WTC11 (cell line): ENCODE measurements around the gene OSBPL6. TPM values are rescaled to one million over a fixed set of nuclear protein-coding genes. Genes with fewer than 3 reads are reported as not detected.
A peak's percentile ranks its signal among the peaks of the same experiment; 100 is the strongest.

ENCODE experiments used
- ATAC-seq: fragments of 200-7000 bp; cut with Tn5 transposase; 2 replicates; pipeline ENCODE4 v1.10.0; 2021; ENCODE audit warnings: mild to moderate bottlenecking, moderate library complexity
- CTCF ChIA-PET: fragments of 300-600 bp; sonication (Branson Sonifier 250); formaldehyde crosslinking; loops from one replicate; lab custom pipeline; 2021; ENCODE audit warnings: antibody characterized with exemption; lab: Charles Lee
- POLR2A ChIA-PET: fragments of 350-600 bp; sonication (Branson Sonifier 250); formaldehyde crosslinking; loops from one replicate; lab custom pipeline; 2021; ENCODE audit warnings: antibody characterized with exemption; lab: Charles Lee
- DNase-seq: peaks from one replicate; pipeline ENCODE4 v3.0.0; 2021; ENCODE audit warnings: low spot score
- H3K27ac Mint-ChIP-seq: 2 replicates; pipeline ENCODE4 v1.8.0; 2021; ENCODE audit warnings: mixed read lengths
- H3K27me3 Mint-ChIP-seq: 2 replicates; pipeline ENCODE4 v1.8.0; 2021; ENCODE audit warnings: low read depth, mild to moderate bottlenecking, moderate library complexity, mixed read lengths
- H3K36me3 Mint-ChIP-seq: 2 replicates; pipeline ENCODE4 v1.8.0; 2021; ENCODE audit warnings: mixed read lengths
- H3K4me1 Mint-ChIP-seq: 2 replicates; pipeline ENCODE4 v1.8.0; 2022; ENCODE audit warnings: mixed read lengths
- H3K4me3 Mint-ChIP-seq: 2 replicates; pipeline ENCODE4 v1.8.0; 2021; ENCODE audit warnings: mild to moderate bottlenecking, moderate library complexity, mixed read lengths
- H3K9me3 Mint-ChIP-seq: 2 replicates; pipeline ENCODE4 v1.8.0; 2021; ENCODE audit warnings: mixed read lengths
- ATF3 ChIP-seq: sonication (generic); formaldehyde crosslinking; conservative IDR thresholded peaks from 2 replicates; pipeline ENCODE4 v1.8.1; 2022; ENCODE audit warnings: mild to moderate bottlenecking, missing genetic modification reagents
- CBFB ChIP-seq: sonication (generic); formaldehyde crosslinking; IDR thresholded peaks from 2 replicates; pipeline ENCODE4 v1.8.1; 2022; ENCODE audit warnings: mild to moderate bottlenecking, low read depth, missing genetic modification reagents
- E2F1 ChIP-seq: sonication (generic); formaldehyde crosslinking; IDR thresholded peaks from 2 replicates; pipeline ENCODE4 v1.8.0; 2022; ENCODE audit warnings: mild to moderate bottlenecking, missing genetic modification reagents
- E2F4 ChIP-seq: sonication (generic); formaldehyde crosslinking; IDR thresholded peaks from 2 replicates; pipeline ENCODE4 v1.8.1; 2022; ENCODE audit warnings: low read depth, mild to moderate bottlenecking, moderate library complexity, missing genetic modification reagents, borderline replicate concordance
- EMX1 ChIP-seq: fragments of 250-450 bp; sonication (Bioruptor Pico); IDR thresholded peaks from 2 replicates; pipeline ENCODE4 v1.8.0; 2021; ENCODE audit warnings: mild to moderate bottlenecking
- ERG ChIP-seq: fragments of 250-450 bp; sonication (Bioruptor Pico); IDR thresholded peaks from 2 replicates; pipeline ENCODE4 v1.8.0; 2021; ENCODE audit warnings: mild to moderate bottlenecking
- FOXP4 ChIP-seq: sonication (generic); formaldehyde crosslinking; IDR thresholded peaks from 2 replicates; pipeline ENCODE4 v1.8.0; 2022; ENCODE audit warnings: mild to moderate bottlenecking, missing genetic modification reagents
- GTF2I ChIP-seq: fragments of 250-450 bp; sonication (Bioruptor Pico); conservative IDR thresholded peaks from 2 replicates; pipeline ENCODE4 v1.4.0; 2021; ENCODE audit warnings: mild to moderate bottlenecking
- MAX ChIP-seq: sonication (generic); formaldehyde crosslinking; IDR thresholded peaks from 2 replicates; pipeline ENCODE4 v1.8.0; 2022; ENCODE audit warnings: mild to moderate bottlenecking, missing genetic modification reagents
- MLX ChIP-seq: sonication (generic); formaldehyde crosslinking; IDR thresholded peaks from 2 replicates; pipeline ENCODE4 v1.8.1; 2023; ENCODE audit warnings: mild to moderate bottlenecking, missing genetic modification reagents, moderate library complexity
- NFATC4 ChIP-seq: fragments of 250-450 bp; sonication (Bioruptor Pico); IDR thresholded peaks from 2 replicates; pipeline ENCODE4 v1.9.0; 2021; ENCODE audit warnings: mild to moderate bottlenecking
- NFE2L1 ChIP-seq: sonication (generic); formaldehyde crosslinking; IDR thresholded peaks from 2 replicates; pipeline ENCODE4 v1.8.1; 2023; ENCODE audit warnings: missing genetic modification reagents
- NR3C1 ChIP-seq: sonication (generic); formaldehyde crosslinking; conservative IDR thresholded peaks from 2 replicates; pipeline ENCODE4 v1.8.1; 2023; ENCODE audit warnings: low read depth, mild to moderate bottlenecking, missing genetic modification reagents
- RELA ChIP-seq: sonication (generic); formaldehyde crosslinking; IDR thresholded peaks from 2 replicates; pipeline ENCODE4 v1.8.1; 2022; ENCODE audit warnings: missing genetic modification reagents, mild to moderate bottlenecking, borderline replicate concordance
- RORB ChIP-seq: fragments of 250-450 bp; sonication (Bioruptor Pico); IDR thresholded peaks from 2 replicates; pipeline ENCODE4 v1.9.0; 2021; ENCODE audit warnings: mild to moderate bottlenecking
- STAT6 ChIP-seq: sonication (generic); formaldehyde crosslinking; conservative IDR thresholded peaks from 2 replicates; pipeline ENCODE4 v1.8.1; 2023; ENCODE audit warnings: mild to moderate bottlenecking, low read depth, missing genetic modification reagents, moderate library complexity
- TP53 ChIP-seq: sonication (generic); formaldehyde crosslinking; IDR thresholded peaks from 2 replicates; pipeline ENCODE4 v1.8.1; 2023; ENCODE audit warnings: mild to moderate bottlenecking, missing genetic modification reagents
- ZMAT4 ChIP-seq: fragments of 250-450 bp; sonication (Bioruptor Pico); IDR thresholded peaks from 2 replicates; pipeline ENCODE4 v1.9.0; 2021; ENCODE audit warnings: mild to moderate bottlenecking
- ZNF423 ChIP-seq: fragments of 250-450 bp; sonication (Bioruptor Pico); IDR thresholded peaks from 2 replicates; pipeline ENCODE4 v2.1.2; 2022; ENCODE audit warnings: mild to moderate bottlenecking, moderate library complexity
- total RNA-seq: library from RNA; stranded (reverse); gene quantifications from 3 replicates; pipeline ENCODE4 v1.2.3, GENCODE V29; 2021

Gene OSBPL6
- total RNA-seq, 1 experiment from 2014 or later = 9.2 TPM

- H3K36me3 Mint-ChIP-seq = no peaks in the 10 kb centered on the region
- peaks cover 19% of the 10 kb centered on the region for H3K4me1 Mint-ChIP-seq
- no peak overlapping the region for H3K4me3 Mint-ChIP-seq
- no peaks in the 10 kb centered on the region for H3K27me3 Mint-ChIP-seq
- POLR2A ChIA-PET = no interaction called here
- CTCF ChIA-PET = interaction anchor here (0.6 to 1.3 kb wide), 4 partner anchors 9 to 159 kb away, joined by 3 to 6 read pairs (median 4); no protein-coding TSS in a partner anchor
- DNase-seq = no peak
- ATAC-seq = peak; percentile 87
- TF ChIP-seq TP53 (CRISPR knock-in tag) (no peak), RELA (CRISPR knock-in tag) (no peak), MAX (CRISPR knock-in tag) (no peak), RORB (no peak), FOXP4 (CRISPR knock-in tag) (no peak), CBFB (CRISPR knock-in tag) (no peak), GTF2I (CRISPR knock-in tag) (no peak), NFATC4 (no peak), ZMAT4 (CRISPR knock-in tag) (no peak), E2F1 (CRISPR knock-in tag) (no peak), E2F4 (CRISPR knock-in tag) (no peak), STAT6 (CRISPR knock-in tag) (no peak), MLX (CRISPR knock-in tag) (no peak), ZNF423 (CRISPR knock-in tag) (no peak), ATF3 (CRISPR knock-in tag) (no peak), ERG (no peak), NFE2L1 (no peak), NR3C1 (CRISPR knock-in tag) (no peak), EMX1 (CRISPR knock-in tag) (no peak)
- no peaks in the 10 kb centered on the region for H3K9me3 Mint-ChIP-seq
- 0 out of 2 replicates have a peak overlapping the region, but pooled peaks have one; percentile 23 for H3K27ac Mint-ChIP-seq
Measured at GRCh38 chr2:178256382-178257042, 62.2 kb downstream of the OSBPL6 start.
